GM12873 (cell line): ENCODE results near the gene ITPKC.

Source experiments
- TF ChIP-seq, protein P1 (sequence below): IDR thresholded peaks from 2 replicates; pipeline ENCODE4 v1.5.1; 2012; ENCODE audit warnings: low read depth, mild to moderate bottlenecking, moderate library complexity, low read length, control low read depth; ENCODE audit not compliant: insufficient read depth; ENCODE audit errors: missing control alignments

ITPKC gene

GRCh38 chr19:40724315-40724714 is 7.4 kb downstream of the ITPKC start:
- TF ChIP-seq, protein P1, sequence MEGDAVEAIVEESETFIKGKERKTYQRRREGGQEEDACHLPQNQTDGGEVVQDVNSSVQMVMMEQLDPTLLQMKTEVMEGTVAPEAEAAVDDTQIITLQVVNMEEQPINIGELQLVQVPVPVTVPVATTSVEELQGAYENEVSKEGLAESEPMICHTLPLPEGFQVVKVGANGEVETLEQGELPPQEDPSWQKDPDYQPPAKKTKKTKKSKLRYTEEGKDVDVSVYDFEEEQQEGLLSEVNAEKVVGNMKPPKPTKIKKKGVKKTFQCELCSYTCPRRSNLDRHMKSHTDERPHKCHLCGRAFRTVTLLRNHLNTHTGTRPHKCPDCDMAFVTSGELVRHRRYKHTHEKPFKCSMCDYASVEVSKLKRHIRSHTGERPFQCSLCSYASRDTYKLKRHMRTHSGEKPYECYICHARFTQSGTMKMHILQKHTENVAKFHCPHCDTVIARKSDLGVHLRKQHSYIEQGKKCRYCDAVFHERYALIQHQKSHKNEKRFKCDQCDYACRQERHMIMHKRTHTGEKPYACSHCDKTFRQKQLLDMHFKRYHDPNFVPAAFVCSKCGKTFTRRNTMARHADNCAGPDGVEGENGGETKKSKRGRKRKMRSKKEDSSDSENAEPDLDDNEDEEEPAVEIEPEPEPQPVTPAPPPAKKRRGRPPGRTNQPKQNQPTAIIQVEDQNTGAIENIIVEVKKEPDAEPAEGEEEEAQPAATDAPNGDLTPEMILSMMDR, result no peak

- TF ChIP-seq, protein P1, result no peak
Observed at GRCh38 chr19:40724855-40725254, 7.9 kb downstream of the ITPKC start.

GRCh38 chr19:40726279-40726678 is 9.4 kb downstream of the ITPKC start:
- TF ChIP-seq, protein P1, result no peak

GRCh38 chr19:40733149-40733548 is 16.2 kb downstream of the ITPKC start:
- TF ChIP-seq, protein P1, result no peak

DNA sequence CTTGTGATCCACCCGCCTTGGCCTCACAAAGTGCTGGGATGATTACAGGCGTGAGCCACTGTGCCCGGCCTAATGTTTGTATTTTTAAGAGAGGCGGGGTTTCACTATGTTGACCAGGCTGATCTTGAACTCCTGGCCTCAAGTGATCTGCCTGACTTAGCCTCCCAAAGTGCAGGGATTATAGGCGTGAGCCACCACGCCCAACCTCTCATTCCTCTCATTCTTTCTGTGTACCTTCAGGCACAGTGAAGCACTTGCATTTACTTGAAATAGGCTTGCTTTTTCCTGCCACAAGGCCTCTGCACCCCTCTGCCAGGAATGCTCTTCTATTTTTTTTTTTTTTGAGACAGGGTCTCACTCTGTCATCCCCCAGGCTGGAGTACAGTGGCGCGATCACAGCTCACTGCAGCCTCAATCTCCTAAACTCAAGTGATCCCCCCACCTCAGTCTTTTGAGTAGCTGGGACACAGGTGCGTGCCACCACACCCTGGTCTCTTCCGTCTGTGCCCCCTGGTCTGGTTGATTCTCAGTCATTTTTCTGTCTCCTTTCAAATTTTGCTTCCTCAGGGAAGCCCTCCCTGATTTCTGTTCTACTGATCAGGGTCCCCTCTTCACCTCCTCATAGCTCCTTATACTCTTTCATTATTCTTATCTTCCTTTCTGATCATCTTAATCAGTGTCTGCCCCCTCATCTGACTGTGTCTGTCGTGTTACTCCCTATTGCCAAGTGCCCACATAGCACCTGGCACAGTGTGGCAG is 18.3 kb downstream of the ITPKC start:
- TF ChIP-seq, protein P1, result no peak

DNA sequence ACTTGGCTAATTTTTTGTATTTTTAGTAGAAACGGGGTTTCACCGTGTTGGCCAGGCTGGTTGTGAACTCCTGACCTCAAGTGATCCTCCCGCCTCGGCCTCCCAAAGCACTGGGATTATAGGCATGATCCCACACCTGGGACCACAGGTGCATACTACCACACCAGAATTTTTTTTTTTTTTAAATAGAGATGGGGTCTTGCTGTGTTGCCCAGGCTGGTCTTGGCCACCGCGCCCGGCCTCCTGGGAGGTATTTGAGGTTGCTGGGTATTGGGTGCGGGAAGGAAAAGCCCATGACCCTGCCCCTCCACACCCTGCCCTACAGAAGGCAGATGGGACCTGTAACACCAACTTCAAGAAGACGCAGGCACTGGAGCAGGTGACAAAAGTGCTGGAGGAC is 19.7 kb downstream of the ITPKC start:
- TF ChIP-seq, protein P1, result no peak

GRCh38 chr19:40737102-40737644 is 20.3 kb downstream of the ITPKC start:
- TF ChIP-seq, protein P1, result no peak
